Muscle of leg (tissue), 11 donors: ENCODE results near the gene GRIK3. TPM values are rescaled to one million over a fixed set of nuclear protein-coding genes. Genes with fewer than 3 reads are reported as not detected.
A peak's percentile ranks its signal among the peaks of the same experiment; 100 is the strongest.

ENCODE experiments used
- DNase-seq: peaks from one replicate; pipeline ENCODE4 v3.0.0; 2013
- H3K27ac ChIP-seq: one replicate; pipeline ENCODE4 v1.5.1; 2013; ENCODE audit warnings: mild to moderate bottlenecking, low read length, control low read depth
- H3K27me3 ChIP-seq: one replicate; pipeline ENCODE4 v1.6.1; 2013; ENCODE audit warnings: low read length; ENCODE audit not compliant: control insufficient read depth, insufficient read depth
- H3K36me3 ChIP-seq: one replicate; pipeline ENCODE4 v1.6.1; 2013; ENCODE audit warnings: low read length; ENCODE audit not compliant: control insufficient read depth, insufficient read depth
- H3K4me1 ChIP-seq: one replicate; pipeline ENCODE4 v1.6.1; 2013; ENCODE audit warnings: low read length; ENCODE audit not compliant: control insufficient read depth, insufficient read depth
- H3K4me3 ChIP-seq: one replicate; pipeline ENCODE4 v1.5.1; 2013; ENCODE audit warnings: low read length, control low read depth
- H3K9me3 ChIP-seq: replicated peaks from 2 replicates; pipeline ENCODE4 v1.6.1; 2013; ENCODE audit warnings: low read depth, low read length; ENCODE audit not compliant: control insufficient read depth
- WGBS: methylation state at CpG from one replicate; pipeline ENCODE4 v1.1.5; 2013; ENCODE audit warnings: missing lambda C conversion rate; ENCODE audit not compliant: insufficient coverage; 5-methylcytosine and 5-hydroxymethylcytosine counted together
- polyA plus RNA-seq, 8 donors: library from polyadenylated mRNA; unstranded; fragments of 120-200 nt; gene quantifications; one replicate each; pipeline versions ENCODE4 v1.2.1 to v1.2.3, GENCODE V29; 2013; ENCODE audit warnings: inconsistent platforms in 1 of 8, low replicate concordance in 1 of 8; ENCODE audit not compliant: insufficient read length in 8 of 8, insufficient read depth in 1 of 8
- total RNA-seq: library from RNA; stranded (reverse); fragments of 120-200 nt; gene quantifications from one replicate; pipeline ENCODE4 v1.2.4, GENCODE V29; 2013

GRIK3 gene
- total and polyA plus RNA-seq, 9 donors = 0.44 to 3.3 (median 1.1) TPM

DNA sequence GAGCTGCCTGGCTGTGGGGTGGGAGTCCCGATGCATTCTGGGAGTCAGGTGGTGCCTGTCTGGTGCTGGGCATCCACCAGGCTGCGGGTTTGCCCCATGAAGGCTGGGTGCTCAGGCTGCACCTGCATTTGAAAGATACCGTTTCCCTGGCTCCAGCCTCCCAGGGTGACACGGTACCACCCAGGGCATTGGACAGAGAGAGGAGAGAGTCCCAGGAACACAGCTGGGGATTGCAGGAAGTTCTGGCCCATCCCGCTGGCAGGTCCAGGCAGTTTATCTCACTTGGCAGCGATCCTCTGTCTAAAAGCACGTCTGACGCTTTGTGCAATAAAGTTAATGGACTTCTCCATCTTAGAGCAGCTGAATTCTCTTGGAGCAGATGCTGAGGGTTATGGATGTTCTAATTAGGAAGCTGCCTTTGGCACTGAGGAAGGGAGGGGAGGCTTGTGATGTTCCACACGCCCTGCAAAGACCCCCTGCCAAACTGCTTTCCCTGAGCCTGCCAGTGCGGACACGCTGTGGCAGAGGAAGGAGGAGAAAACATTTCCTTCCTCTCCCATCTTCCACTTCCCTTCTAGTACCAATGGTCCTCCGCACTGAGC, 246.9 kb downstream of the GRIK3 start:
- Histone ChIP-seq H3K36me3 (no peaks in the 10 kb centered on the region), H3K27ac (no peak overlapping the region), H3K9me3 (no peaks in the 10 kb centered on the region), H3K27me3 (peaks cover 27% of the 10 kb centered on the region), H3K4me1 (peaks cover 3% of the 10 kb centered on the region), H3K4me3 (no peak overlapping the region)
- WGBS = 49% methylated on average over 5 of the region's 12 CpGs
- DNase-seq = no peak

DNA sequence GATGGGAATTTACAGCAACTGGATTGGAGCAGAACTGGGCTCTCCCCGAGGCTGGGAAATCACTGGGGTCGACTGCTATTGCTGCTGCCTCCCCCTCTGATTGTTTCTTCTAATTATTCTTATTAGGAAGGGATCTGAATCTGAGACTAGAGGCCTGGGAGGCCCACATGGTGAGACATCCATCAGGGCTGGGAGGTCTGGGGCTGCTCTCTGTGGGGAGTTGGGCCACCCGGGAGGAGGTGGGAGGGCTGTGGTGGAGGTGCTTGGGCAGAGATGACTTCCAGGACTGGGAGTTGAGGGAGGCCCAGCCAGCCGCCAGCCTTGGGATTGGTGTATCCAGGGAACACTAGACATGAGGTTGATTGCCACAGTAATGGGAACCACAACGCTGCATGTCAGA, 247.9 kb downstream of the GRIK3 start:
- peaks cover 6% of the 10 kb centered on the region for H3K4me1 ChIP-seq
- H3K27me3 ChIP-seq = peaks cover 28% of the 10 kb centered on the region
- 49% methylated on average over 2 of the region's 5 CpGs for WGBS
- no peak for DNase-seq
- H3K4me3 ChIP-seq = no peak overlapping the region
- no peaks in the 10 kb centered on the region for H3K9me3 ChIP-seq
- H3K36me3 ChIP-seq = no peaks in the 10 kb centered on the region
- no peak overlapping the region for H3K27ac ChIP-seq

DNA sequence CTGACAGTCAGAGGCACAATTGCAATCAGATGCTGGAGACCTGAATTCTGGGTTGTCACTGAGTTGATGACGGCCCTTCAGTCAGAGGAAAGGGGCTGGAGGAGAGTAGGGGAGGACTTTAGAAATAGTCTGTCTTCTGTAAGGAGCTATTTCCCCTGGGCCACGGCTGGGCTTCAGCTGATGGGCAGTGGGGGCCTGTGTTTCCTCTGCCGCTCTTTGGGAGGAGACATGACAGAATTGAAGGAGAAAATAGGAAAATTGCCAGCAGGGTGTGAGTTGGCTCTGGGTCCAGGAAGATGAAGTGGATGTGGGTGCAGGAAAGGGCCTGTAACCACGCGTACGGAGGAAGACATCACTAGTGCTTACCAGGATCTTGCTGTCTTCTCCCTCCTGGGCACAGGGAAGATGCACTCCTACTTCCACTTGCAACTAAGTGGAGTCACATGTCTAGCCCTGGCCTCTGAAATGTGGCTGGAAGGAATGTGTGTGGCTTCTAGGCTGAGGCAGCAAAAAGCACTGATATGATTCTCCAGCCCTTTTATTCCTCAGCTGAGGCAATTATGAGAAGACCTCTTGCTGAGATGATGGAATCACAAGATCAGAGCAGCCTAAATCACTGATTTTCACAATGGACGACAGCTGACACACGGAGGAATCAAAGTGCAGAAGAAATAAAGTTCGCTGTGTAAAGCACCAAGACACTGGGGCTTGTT, 250.0 kb downstream of the GRIK3 start:
- WGBS = 68% methylated on average over 8 of the region's 9 CpGs
- DNase-seq = no peak

DNA sequence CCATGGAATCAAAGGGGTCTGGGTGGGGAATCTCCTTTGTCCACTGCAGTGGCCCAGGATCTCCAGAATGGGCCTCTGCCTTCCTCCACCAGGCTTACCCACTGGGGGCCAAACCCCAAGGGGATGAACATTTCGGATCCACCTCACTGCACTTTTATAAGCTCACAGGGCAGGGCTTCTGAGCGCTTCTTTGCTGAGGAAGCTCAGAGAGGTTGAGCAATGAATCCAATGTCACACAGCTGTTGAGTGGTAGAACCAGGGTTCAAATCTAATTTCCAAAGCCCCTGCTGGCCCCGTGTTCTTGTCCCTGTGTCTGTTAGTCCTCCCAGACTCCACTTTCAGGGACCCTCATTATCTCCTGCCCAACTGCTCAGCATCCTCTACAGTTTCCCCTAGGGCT, 250.8 kb downstream of the GRIK3 start:
- H3K4me3 ChIP-seq = no peak overlapping the region
- no peak for DNase-seq
- H3K27ac ChIP-seq = no peak overlapping the region
- 86% methylated on average over 2 of the region's 3 CpGs for WGBS
- no peaks in the 10 kb centered on the region for H3K36me3 ChIP-seq
- H3K9me3 ChIP-seq = no peaks in the 10 kb centered on the region
- H3K27me3 ChIP-seq = peaks cover 19% of the 10 kb centered on the region
- peaks cover 18% of the 10 kb centered on the region for H3K4me1 ChIP-seq

More for the DNA sequence above, 250.0 kb downstream of the GRIK3 start:
- H3K4me3 ChIP-seq = no peak overlapping the region
- H3K36me3 ChIP-seq = no peaks in the 10 kb centered on the region
- no peaks in the 10 kb centered on the region for H3K9me3 ChIP-seq
- peaks cover 14% of the 10 kb centered on the region for H3K4me1 ChIP-seq
- H3K27me3 ChIP-seq = peaks cover 23% of the 10 kb centered on the region
- H3K27ac ChIP-seq = no peak overlapping the region

- peaks cover 18% of the 10 kb centered on the region for H3K27me3 ChIP-seq
- 57% methylated on average over 1 of the region's 2 CpGs for WGBS
Measured at GRCh38 chr1:36782785-36783184, 251.5 kb downstream of the GRIK3 start.

DNA sequence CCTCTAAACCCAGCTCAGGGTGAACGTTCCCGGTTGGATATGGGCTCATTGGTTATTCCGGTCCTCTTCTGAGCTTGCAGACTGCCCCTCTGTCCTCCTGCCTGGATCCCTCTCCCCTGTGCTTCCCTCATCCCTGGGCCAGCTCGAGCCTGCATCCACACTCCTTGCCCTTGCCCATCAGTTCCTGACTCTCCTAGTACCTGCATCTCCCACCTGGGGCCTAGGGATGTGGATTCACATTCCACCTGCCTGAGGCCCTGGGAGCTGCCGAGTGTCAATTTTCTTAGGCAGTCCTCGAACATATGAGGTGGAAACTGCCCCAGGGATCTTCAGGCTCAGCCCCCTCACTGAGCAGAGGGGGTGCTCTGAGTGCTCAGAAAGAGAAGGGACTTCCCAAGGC, 252.2 kb downstream of the GRIK3 start:
- peaks cover 22% of the 10 kb centered on the region for H3K4me1 ChIP-seq
- no peak overlapping the region for H3K27ac ChIP-seq
- H3K36me3 ChIP-seq = no peaks in the 10 kb centered on the region
- peaks cover 16% of the 10 kb centered on the region for H3K27me3 ChIP-seq
- no peak overlapping the region for H3K4me3 ChIP-seq
- no peak for DNase-seq
- 83% methylated on average over 6 of the region's 6 CpGs for WGBS
- H3K9me3 ChIP-seq = no peaks in the 10 kb centered on the region

More at GRCh38 chr1:36782785-36783184, 251.5 kb downstream of the GRIK3 start:
- Histone ChIP-seq H3K9me3 (no peaks in the 10 kb centered on the region), H3K27ac (no peak overlapping the region), H3K36me3 (no peaks in the 10 kb centered on the region), H3K4me1 (peaks cover 18% of the 10 kb centered on the region), H3K4me3 (no peak overlapping the region)
- no peak for DNase-seq

- peaks cover 15% of the 10 kb centered on the region for H3K27me3 ChIP-seq
- H3K27ac ChIP-seq = no peak overlapping the region
- no peaks in the 10 kb centered on the region for H3K36me3 ChIP-seq
- H3K9me3 ChIP-seq = no peaks in the 10 kb centered on the region
- peaks cover 28% of the 10 kb centered on the region for H3K4me1 ChIP-seq
- DNase-seq = peak; percentile 18
- 23% methylated on average over 10 of the region's 11 CpGs for WGBS
- H3K4me3 ChIP-seq = no peak overlapping the region
Measured at GRCh38 chr1:36781098-36781497, 253.2 kb downstream of the GRIK3 start.

DNA sequence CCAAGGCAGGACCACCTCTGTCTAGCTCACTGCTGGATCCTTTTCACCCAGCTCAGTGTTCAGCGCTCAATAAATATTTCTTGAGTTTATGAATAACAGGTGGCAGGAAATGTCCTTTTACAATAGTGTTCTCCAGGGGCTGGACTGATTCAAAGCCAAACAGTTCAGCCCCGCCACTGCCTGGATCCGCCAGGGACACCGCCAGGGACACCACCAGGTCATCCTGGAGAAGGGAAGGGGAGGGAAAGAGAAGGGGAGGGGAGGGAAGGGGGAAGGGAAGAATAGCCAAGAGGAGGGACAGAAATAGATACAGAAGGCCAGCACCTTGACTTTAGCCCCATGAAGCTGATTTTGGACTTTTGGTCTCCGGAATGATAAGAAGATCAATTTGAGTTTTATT, 255.6 kb downstream of the GRIK3 start:
- Histone ChIP-seq H3K36me3 (no peaks in the 10 kb centered on the region), H3K9me3 (no peaks in the 10 kb centered on the region), H3K27me3 (peaks cover 28% of the 10 kb centered on the region), H3K27ac (no peak overlapping the region), H3K4me3 (no peak overlapping the region), H3K4me1 (peaks cover 28% of the 10 kb centered on the region)
- 0% methylated on average over 3 of the region's 5 CpGs for WGBS
- peak; percentile 75 for DNase-seq

DNA sequence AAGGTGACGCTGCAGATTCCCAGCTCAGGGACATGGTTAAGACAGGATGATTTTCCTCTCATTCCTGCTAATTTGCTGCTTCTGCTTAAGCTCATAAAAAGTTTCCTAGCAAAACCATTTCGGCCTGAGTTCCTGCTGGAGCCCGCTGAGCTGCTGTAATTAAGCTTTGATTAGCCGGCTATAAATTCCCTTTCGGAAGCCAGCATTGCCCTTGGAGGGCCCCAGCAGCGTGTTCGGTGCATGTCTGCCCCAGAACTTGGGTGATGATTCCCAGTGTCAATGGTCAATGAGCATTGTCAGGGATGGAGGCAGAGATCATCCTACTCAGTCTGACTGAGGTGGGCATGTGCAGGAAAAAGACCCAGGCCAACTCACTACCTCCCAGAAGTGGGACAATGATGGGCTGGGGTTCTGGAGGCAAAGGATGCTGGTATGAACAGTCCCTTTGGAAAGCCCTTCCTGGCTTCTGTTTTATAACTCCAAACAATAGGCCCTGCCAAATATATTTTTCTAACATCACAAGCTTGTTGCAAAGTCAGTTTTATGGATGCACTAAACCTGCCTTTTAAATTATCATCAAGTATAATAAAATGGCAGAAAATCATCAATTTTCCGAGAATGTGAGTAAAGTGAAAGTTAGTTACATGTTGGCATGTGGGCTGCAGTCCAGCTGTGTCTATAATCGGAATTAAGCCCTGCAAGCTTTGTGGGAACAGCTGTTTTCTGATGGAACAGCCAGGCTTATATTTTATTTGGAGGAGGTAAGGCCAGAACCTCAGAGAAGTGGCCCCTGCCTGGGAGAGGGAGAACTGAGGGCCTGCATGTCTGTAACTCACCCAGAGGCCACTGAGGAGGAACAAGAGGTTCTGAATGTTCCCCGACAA, 257.1 kb downstream of the GRIK3 start:
- H3K4me3 ChIP-seq = no peak overlapping the region
- H3K9me3 ChIP-seq = no peaks in the 10 kb centered on the region
- peak; percentile 64 for DNase-seq
- no peak overlapping the region for H3K27ac ChIP-seq
- peaks cover 37% of the 10 kb centered on the region for H3K27me3 ChIP-seq
- H3K36me3 ChIP-seq = no peaks in the 10 kb centered on the region
- H3K4me1 ChIP-seq = peaks cover 28% of the 10 kb centered on the region
- 14% methylated on average over 8 of the region's 10 CpGs for WGBS

DNA sequence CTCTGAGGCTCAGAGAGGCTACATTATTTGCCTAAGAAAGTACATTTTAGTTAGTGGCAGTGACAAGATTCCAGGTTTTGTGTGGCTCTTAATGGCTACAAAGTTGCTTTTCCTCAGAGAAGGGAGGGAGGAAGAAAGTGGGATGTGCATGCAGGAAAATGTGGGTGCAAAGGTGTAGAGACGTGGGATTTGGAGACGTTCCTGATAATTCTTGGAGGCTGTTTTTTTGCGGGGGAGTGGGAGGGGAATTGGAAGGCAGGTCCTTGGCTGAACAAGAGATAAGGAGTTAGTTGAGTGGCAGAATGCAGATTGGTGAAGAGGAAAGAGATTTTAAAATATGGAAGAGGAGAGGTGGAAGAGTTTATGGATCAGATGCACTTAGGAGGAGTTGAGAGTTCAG, 258.1 kb downstream of the GRIK3 start:
- H3K27ac ChIP-seq = no peak overlapping the region
- no peak overlapping the region for H3K4me3 ChIP-seq
- peaks cover 23% of the 10 kb centered on the region for H3K4me1 ChIP-seq
- DNase-seq = no peak
- H3K9me3 ChIP-seq = no peaks in the 10 kb centered on the region
- no peaks in the 10 kb centered on the region for H3K36me3 ChIP-seq
- H3K27me3 ChIP-seq = peaks cover 45% of the 10 kb centered on the region
- WGBS = 25% methylated on average over 3 of the region's 3 CpGs
